GM12878 (cell line): Measurements from ENCODE around the gene APOM. TPM values are rescaled to one million over a fixed set of nuclear protein-coding genes. Genes with fewer than 3 reads are reported as not detected.

Experiments used
- ATAC-seq: fragments of 200-7000 bp; cut with Tn5 transposase; 3 replicates; pipeline ENCODE4 v1.9.1; 2020; ENCODE audit warnings: mild to moderate bottlenecking, moderate library complexity
- BruUV-seq: library from RNA; stranded (reverse); fragments of 400-500 nt; replicated peaks from 2 replicates; lab custom pipeline; 2021; lab: Mats Ljungman, UMichigan
- CTCF ChIA-PET: fragments of 300-600 bp; sonication (Branson Sonifier 250); formaldehyde crosslinking; extraction: SDS; loops from one replicate; lab custom pipeline; 2021; ENCODE audit warnings: inconsistent platforms; lab: Yijun Ruan, JAX
- POLR2A ChIA-PET: fragments of 350-600 bp; formaldehyde crosslinking; extraction: SDS; loops from one replicate; lab custom pipeline; 2021; ENCODE audit warnings: inconsistent platforms; lab: Charles Lee
- RAD21 ChIA-PET: fragments of 300-600 bp; sonication (Branson Sonifier 250); formaldehyde crosslinking; loops from one replicate; lab custom pipeline; 2023; ENCODE audit warnings: antibody characterized with exemption; ENCODE audit not compliant: unreplicated experiment; lab: Charles Lee
- SMC1A ChIA-PET: fragments of 300-600 bp; sonication (Branson Sonifier 250); formaldehyde crosslinking; loops from one replicate; lab custom pipeline; 2023; ENCODE audit not compliant: unreplicated experiment, uncharacterized antibody; lab: Charles Lee
- DNase-seq: peaks from one replicate; pipeline ENCODE4 v3.0.0-alpha.2; 2011; ENCODE audit warnings: low read depth, low spot score
- FAIRE-seq: peaks from 3 replicates; lab custom pipeline; 2011; peaks lifted over from hg19 to GRCh38; lab: Jason Lieb, UNC
- H2AFZ ChIP-seq: 2 replicates; pipeline ENCODE4 v1.6.0; 2011; ENCODE audit warnings: low read depth, low read length, control low read depth; ENCODE audit not compliant: control insufficient read depth
- H3K27ac ChIP-seq: 2 replicates; pipeline ENCODE4 v1.5.1; 2011; ENCODE audit warnings: control low read depth; ENCODE audit not compliant: control insufficient read depth, insufficient read depth
- H3K27me3 ChIP-seq, 2 experiments: replicated peaks in 1 of 2; 2 replicates each; pipeline versions ENCODE4 v1.6.0 to v1.6.1; 2011; ENCODE audit warnings: low read length in 1 of 2; ENCODE audit not compliant: control insufficient read depth in 2 of 2, insufficient read depth in 2 of 2
- H3K36me3 ChIP-seq, 2 experiments: 2 replicates each; pipeline ENCODE4 v1.5.1; 2011; ENCODE audit warnings: low read length in 1 of 2; ENCODE audit not compliant: control insufficient read depth in 2 of 2, insufficient read depth in 2 of 2
- H3K4me1 ChIP-seq: 2 replicates; pipeline ENCODE4 v1.6.1; 2011; ENCODE audit warnings: mild to moderate bottlenecking, low read length, moderate library complexity, mixed read lengths; ENCODE audit not compliant: control insufficient read depth, insufficient read depth
- H3K4me2 ChIP-seq: 2 replicates; pipeline ENCODE4 v1.6.0; 2011; ENCODE audit warnings: control low read depth; ENCODE audit not compliant: control insufficient read depth, insufficient read depth
- H3K4me3 ChIP-seq: fragments of 200-600 bp; sonication (generic); 2 replicates; pipeline ENCODE4 v1.5.1; 2016
- H3K79me2 ChIP-seq: 2 replicates; pipeline ENCODE4 v1.6.0; 2011; ENCODE audit warnings: low read length; ENCODE audit not compliant: control insufficient read depth, insufficient read depth
- H3K9ac ChIP-seq: 2 replicates; pipeline ENCODE4 v1.8.0; 2011; ENCODE audit warnings: low read length, control low read depth, mixed read lengths; ENCODE audit not compliant: control insufficient read depth, insufficient read depth
- H3K9me3 ChIP-seq: replicated peaks from 3 replicates; pipeline ENCODE4 v1.5.1; 2011; ENCODE audit warnings: mild to moderate bottlenecking, low read length; ENCODE audit not compliant: control insufficient read depth, insufficient read depth
- H4K20me1 ChIP-seq: 2 replicates; pipeline ENCODE4 v1.6.0; 2011; ENCODE audit not compliant: control insufficient read depth, insufficient read depth
- MTA3 ChIP-seq: IDR thresholded peaks from 2 replicates; pipeline ENCODE4 v1.6.1; 2012; ENCODE audit warnings: low read length, inconsistent platforms, borderline replicate concordance
- WGBS: methylation state at CpG from one replicate; pipeline ENCODE4 v1.1.6; 2016; ENCODE audit warnings: low lambda C conversion rate; ENCODE audit not compliant: insufficient replicate concordance, insufficient coverage; ENCODE audit errors: missing lambda C conversion rate; 5-methylcytosine and 5-hydroxymethylcytosine counted together
- in situ Hi-C: fragments of 300-500 bp; cut with MboI; formaldehyde crosslinking; loops from 9 replicates; pipeline ENCODE4 v1.14.3; 2018; ENCODE audit warnings: mixed read lengths
- intact Hi-C: fragments of 100-400 bp; cut with micrococcal nuclease; formaldehyde crosslinking; loops from one replicate; pipeline ENCODE4 v1.14.2; 2022; ENCODE audit not compliant: unreplicated experiment
- polyA plus RNA-seq, 11 experiments: library from polyadenylated mRNA; depleted of rRNA in 4 of 11; unstranded in 6 of 11; stranded (reverse) in 5 of 11; fragments of >200 nt; fragmentation: Nextera tagmentation in 4 of 11; fragmentation: Illumina TruSeq in 1 of 11; extraction: Ambion mirVana in 4 of 11; extraction: Trizol in 1 of 11; gene quantifications; 1 replicate in 1 of 11; 2 replicates in 10 of 11; pipeline versions ENCODE4 v1.2.1 to v1.2.3, GENCODE V29; 2011 to 2016; ENCODE audit warnings: inconsistent platforms in 2 of 11, missing spikeins in 2 of 11, low read depth in 1 of 11
- total RNA-seq, 4 experiments: library from RNA; depleted of rRNA in 3 of 4; stranded (reverse); fragments of >200 nt in 3 of 4; fragmentation: Illumina TruSeq in 1 of 4; extraction: Trizol in 1 of 4; gene quantifications; 2 replicates each; pipeline versions ENCODE4 v1.2.1 to v1.2.3, GENCODE V29; 2013 to 2021
- TF ChIP-seq, protein P1 (sequence below): IDR thresholded peaks from 2 replicates; pipeline ENCODE4 v1.6.1; 2011; ENCODE audit warnings: borderline replicate concordance, low read depth, mild to moderate bottlenecking, moderate library complexity, low read length; ENCODE audit not compliant: insufficient read depth, poor library complexity, severe bottlenecking

The APOM gene
- total and polyA plus RNA-seq, 10 of the 15 experiments (the other 5 are each of a cell fraction or from before 2014, with no cell fraction given), result 4.0 to 14.1 (median 7.1) TPM

DNA sequence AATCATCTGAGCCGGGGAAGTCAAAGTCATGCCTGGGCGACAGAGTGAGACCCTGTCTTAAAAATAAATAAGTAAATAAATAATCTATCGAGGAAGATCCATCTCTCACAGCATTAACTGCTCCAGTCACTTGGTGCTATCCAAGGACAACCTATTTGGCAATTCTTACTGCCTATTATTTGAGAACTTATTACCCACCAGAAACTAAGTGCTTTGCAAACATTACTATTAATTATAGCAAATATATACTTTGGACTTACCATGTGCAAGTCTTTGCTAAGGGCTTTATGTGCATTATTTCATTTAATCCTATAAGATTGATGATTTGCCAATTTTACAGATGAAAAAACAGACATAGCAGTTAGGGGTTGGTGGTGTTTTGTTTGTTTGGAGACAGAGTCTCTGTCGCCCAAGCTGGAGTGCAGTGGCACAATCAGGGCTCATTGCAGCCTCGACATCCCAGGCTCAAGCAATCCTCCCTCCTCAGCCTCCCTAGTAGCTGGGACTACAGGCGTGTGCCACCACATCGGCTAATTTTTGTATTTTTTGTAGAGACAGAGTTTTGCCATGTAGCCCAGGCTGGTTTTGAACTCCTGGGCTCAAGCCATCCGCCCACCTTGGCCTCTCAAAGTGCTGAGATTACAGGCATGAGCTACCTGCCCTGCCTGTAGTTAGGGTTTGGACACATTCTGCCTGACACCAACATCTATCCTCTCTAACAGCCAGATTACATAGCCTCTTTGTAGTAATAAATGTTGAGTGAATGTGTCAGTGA is 933 bp upstream of the APOM start:
- no peak for ATAC-seq
- Histone ChIP-seq H2AFZ (no peak overlapping the region), H3K36me3 (peaks cover 0 to 6% of the 10 kb centered on the region in 2 experiments; a peak in 3 of 4 replicates), H3K4me1 (peaks cover 20% of the 10 kb centered on the region), H3K4me2 (no peak overlapping the region; the same call in 1 of the 2 replicates), H4K20me1 (no peaks in the 10 kb centered on the region), H3K27ac (no peak overlapping the region), H3K4me3 (no peak overlapping the region), H3K9ac (no peak overlapping the region), H3K27me3 (no peaks in the 10 kb centered on the region), H3K9me3 (no peaks in the 10 kb centered on the region)
- ChIA-PET SMC1A (interaction anchor here (0.5 to 5.0 kb wide), 5 partner anchors 9 to 184 kb away, joined by 3 to 31 read pairs (median 4); partner anchors contain the start of gene GPANK1), POLR2A (interaction anchor here (0.5 to 6.3 kb wide), 9 partner anchors 8 to 319 kb away, joined by 3 to 107 read pairs (median 3); partner anchors contain the start of genes ABHD16A, C6orf47, CSNK2B and GPANK1), RAD21 (interaction anchor here (1.2 kb wide), 1 partner anchor 57 kb away, joined by 4 read pairs; no protein-coding TSS in a partner anchor), CTCF (interaction anchor here (0.6 to 1.9 kb wide), 8 partner anchors 9 to 175 kb away, joined by 3 to 5 read pairs (median 4); partner anchors contain the start of genes ABHD16A and GPANK1)
- no TSS peak for BruUV-seq
- no peak for FAIRE-seq
- DNase-seq, result no peak
- in situ Hi-C loops, result no loop called here
- intact Hi-C loops, result no loop called here
- 70% methylated on average over 8 of the region's 8 CpGs for WGBS
- TF ChIP-seq, protein P1, sequence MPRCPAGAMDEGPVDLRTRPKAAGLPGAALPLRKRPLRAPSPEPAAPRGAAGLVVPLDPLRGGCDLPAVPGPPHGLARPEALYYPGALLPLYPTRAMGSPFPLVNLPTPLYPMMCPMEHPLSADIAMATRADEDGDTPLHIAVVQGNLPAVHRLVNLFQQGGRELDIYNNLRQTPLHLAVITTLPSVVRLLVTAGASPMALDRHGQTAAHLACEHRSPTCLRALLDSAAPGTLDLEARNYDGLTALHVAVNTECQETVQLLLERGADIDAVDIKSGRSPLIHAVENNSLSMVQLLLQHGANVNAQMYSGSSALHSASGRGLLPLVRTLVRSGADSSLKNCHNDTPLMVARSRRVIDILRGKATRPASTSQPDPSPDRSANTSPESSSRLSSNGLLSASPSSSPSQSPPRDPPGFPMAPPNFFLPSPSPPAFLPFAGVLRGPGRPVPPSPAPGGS, result peak; percentile 31
- TF ChIP-seq MTA3, result no peak
- TF ChIP-seq, all 136 proteins: peak for 1
- H3K79me2 ChIP-seq, result peaks cover 58% of the 10 kb centered on the region
